Gastroesophageal sphincter (tissue), 3 donors: ENCODE results near the gene PIK3CD.

Source experiments
- POLR2AphosphoS5 ChIP-seq: sonication (generic); formaldehyde crosslinking; IDR thresholded peaks from one replicate; pipeline ENCODE4 v1.6.1; 2017; ENCODE audit warnings: antibody characterized with exemption
- TF ChIP-seq, protein P1 (sequence below), 4 experiments: fragments of 200-600 bp in 2 of 4; fragments of 450-650 bp in 2 of 4; sonication (generic) in 1 of 4; IDR thresholded peaks; one replicate each; pipeline ENCODE4 v1.5.1; 2017 to 2019; ENCODE audit warnings: antibody characterized with exemption in 4 of 4, mild to moderate bottlenecking in 2 of 4, moderate library complexity in 2 of 4

GRCh38 chr1:9688599-9688998, 37.1 kb downstream of the PIK3CD start:
- TF ChIP-seq, protein P1, sequence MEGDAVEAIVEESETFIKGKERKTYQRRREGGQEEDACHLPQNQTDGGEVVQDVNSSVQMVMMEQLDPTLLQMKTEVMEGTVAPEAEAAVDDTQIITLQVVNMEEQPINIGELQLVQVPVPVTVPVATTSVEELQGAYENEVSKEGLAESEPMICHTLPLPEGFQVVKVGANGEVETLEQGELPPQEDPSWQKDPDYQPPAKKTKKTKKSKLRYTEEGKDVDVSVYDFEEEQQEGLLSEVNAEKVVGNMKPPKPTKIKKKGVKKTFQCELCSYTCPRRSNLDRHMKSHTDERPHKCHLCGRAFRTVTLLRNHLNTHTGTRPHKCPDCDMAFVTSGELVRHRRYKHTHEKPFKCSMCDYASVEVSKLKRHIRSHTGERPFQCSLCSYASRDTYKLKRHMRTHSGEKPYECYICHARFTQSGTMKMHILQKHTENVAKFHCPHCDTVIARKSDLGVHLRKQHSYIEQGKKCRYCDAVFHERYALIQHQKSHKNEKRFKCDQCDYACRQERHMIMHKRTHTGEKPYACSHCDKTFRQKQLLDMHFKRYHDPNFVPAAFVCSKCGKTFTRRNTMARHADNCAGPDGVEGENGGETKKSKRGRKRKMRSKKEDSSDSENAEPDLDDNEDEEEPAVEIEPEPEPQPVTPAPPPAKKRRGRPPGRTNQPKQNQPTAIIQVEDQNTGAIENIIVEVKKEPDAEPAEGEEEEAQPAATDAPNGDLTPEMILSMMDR (IDR thresholded peaks at IDR 0.05) = no peak
- no peak for TF ChIP-seq POLR2AphosphoS5
